Measurements from ENCODE around the gene TAS1R2. TPM values are rescaled to one million over a fixed set of nuclear protein-coding genes. Genes with fewer than 3 reads are reported as not detected.
A peak's percentile ranks its signal among the peaks of the same experiment; 100 is the strongest.
"Not testable (repeated sequence)": the region's sequence is repeated elsewhere in the genome, so short reads cannot be mapped to it uniquely, and the experiment has no call there.

The TAS1R2 gene
- total RNA-seq, 1 donor = not detected

DNA sequence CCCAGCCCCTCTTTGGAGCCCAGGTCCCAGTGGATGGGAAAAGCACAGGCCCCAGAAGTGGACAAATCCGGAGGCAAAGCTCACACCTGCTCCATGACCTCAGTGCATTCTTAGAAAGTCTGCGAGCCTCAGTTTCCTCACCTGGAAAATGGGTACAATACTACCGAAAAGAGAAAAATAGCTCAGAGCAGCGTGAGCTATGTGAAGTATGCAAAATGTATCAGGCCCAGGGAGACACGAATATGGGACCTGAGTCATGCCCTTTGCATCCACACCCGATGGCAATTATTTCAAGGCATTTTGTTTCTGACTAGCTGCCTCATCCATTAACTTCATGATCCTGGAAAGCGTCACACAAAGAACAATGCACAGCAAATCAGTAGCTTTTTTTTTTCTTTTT is 33.7 kb upstream of the TAS1R2 start:
- TF ChIP-seq CTCF (IDR thresholded peaks at IDR 0.05; ENCODE audit: insufficient read depth, low read length) = no peak
- H3K4me3 ChIP-seq (ENCODE audit: low read depth, low read length) = no peak overlapping the region
- DNase-seq (ENCODE audit: low read depth) = no peak

- not testable (repeated sequence) for H3K4me3 ChIP-seq (ENCODE audit: low read depth, low read length); DNase-seq (ENCODE audit: low read depth)
These were observed 32.4 kb upstream of the TAS1R2 start for GRCh38 chr1:18891858-18892257.

DNA sequence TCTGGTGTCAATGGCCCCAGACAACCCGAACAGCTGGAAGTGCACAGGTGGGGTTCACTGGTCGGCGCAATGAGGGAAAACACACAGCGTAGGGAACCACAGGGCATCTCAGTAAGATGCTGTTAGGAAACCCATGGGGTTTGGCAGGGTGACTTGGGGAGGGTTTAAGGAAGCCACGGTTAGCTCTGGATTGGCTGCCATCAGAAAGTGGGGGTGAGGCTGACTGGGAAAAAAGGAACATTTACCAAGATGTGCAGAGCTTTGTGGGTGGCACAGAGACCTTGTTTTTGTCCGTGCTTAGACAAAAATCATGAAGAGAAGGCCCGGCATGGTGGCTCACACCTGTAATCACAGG is 31.9 kb upstream of the TAS1R2 start:
- DNase-seq (ENCODE audit: low read depth) = no peak
- TF ChIP-seq CTCF (IDR thresholded peaks at IDR 0.05; ENCODE audit: insufficient read depth, low read length) = no peak
- no peak overlapping the region for H3K4me3 ChIP-seq (ENCODE audit: low read depth, low read length)

- no peak for TF ChIP-seq CTCF (IDR thresholded peaks at IDR 0.05; ENCODE audit: insufficient read depth, low read length)
- H3K4me3 ChIP-seq (ENCODE audit: low read depth, low read length) = no peak overlapping the region
- peak; percentile 65 for DNase-seq (ENCODE audit: low read depth)
These were observed 31.4 kb upstream of the TAS1R2 start for GRCh38 chr1:18890706-18891425.

GRCh38 chr1:18886003-18886335 is 26.5 kb upstream of the TAS1R2 start:
- TF ChIP-seq CTCF (IDR thresholded peaks at IDR 0.05; ENCODE audit: insufficient read depth, low read length) = no peak
- no peak overlapping the region for H3K4me3 ChIP-seq (ENCODE audit: low read depth, low read length)
- peak; percentile 51 for DNase-seq (ENCODE audit: low read depth)

DNA sequence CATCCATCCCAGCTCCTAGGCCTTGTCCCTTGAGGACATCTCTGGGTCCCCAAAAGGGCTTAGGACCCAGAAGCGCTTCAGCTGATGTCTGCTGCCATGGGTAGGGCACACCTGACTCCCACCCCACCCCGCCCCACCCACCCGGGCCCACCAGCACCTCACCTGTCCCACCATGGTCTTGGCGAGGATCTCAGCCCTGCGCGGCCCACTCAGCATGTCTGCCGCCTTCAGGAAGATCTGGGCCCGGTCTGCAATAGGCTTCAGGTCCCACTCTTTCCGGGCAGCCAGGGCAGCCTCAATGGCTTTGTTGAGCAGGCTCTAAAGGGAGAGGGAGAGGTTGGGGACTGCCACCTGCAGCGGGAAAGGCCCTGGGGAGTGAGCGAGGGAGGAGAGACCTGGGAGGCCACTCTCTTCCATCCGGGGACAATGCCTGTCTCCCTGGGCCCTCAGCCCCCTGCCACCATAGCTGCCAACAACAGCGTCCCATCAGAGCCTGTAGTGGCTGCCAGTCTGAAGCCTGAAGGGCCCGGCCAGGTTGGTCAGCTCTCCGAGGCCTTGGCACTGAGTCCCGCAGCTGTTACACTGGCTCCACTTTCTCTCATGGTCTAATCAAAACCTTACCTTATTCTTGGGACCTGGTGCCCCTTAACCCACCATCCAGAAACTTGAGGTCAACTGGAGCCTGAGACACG is 26.0 kb upstream of the TAS1R2 start:
- DNase-seq (ENCODE audit: low read depth) = no peak
- TF ChIP-seq CTCF (IDR thresholded peaks at IDR 0.05; ENCODE audit: insufficient read depth, low read length) = no peak

DNA sequence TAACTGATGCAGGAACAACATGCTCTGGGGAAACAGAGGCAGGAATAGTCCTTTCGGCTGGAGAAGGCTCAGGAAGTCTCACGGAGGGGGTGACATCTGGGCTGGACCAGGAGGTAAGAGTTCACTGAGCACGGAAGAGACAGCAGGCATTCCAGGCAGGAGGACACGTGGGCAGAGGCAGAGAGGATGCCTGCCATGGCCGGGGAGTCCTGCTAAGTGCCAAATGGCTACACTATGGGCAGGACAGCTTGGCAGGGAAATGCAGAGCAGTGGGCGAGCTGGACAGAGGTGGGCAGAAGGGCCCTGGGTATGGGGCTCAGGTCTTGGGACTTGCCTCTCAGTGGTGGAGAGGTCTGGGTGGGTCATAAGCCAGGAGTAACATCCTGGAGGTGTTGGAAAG is 25.3 kb upstream of the TAS1R2 start:
- no peak for TF ChIP-seq CTCF (IDR thresholded peaks at IDR 0.05; ENCODE audit: insufficient read depth, low read length)
- DNase-seq (ENCODE audit: low read depth) = no peak
- no peak overlapping the region for H3K4me3 ChIP-seq (ENCODE audit: low read depth, low read length)

More for the DNA sequence above, 26.0 kb upstream of the TAS1R2 start:
- H3K4me3 ChIP-seq (ENCODE audit: low read depth, low read length) = no peak overlapping the region
